Lower leg skin (tissue), 4 donors: ENCODE results near the gene ZCCHC14. TPM values are rescaled to one million over a fixed set of nuclear protein-coding genes. Genes with fewer than 3 reads are reported as not detected.

Experiments used
- DNase-seq, 2 donors: peaks; one replicate each; pipeline ENCODE4 v3.0.0-alpha.2; 2019; ENCODE audit warnings: low spot score in 2 of 2
- H3K4me3 ChIP-seq: fragments of 200-600 bp; sonication (generic); 2 replicates; pipeline ENCODE4 v1.5.1; 2017; ENCODE audit warnings: mild to moderate bottlenecking, low read depth; ENCODE audit not compliant: poor library complexity, severe bottlenecking
- POLR2A ChIP-seq, 2 donors: fragments of 450-650 bp; IDR thresholded peaks; one replicate each; pipeline ENCODE4 v1.6.1; 2016 to 2017; ENCODE audit warnings: antibody characterized with exemption in 2 of 2, mild to moderate bottlenecking in 1 of 2, moderate library complexity in 1 of 2
- WGBS, 2 donors: methylation state at CpG; one replicate each; pipeline ENCODE4 v1.1.5; 2018; 5-methylcytosine and 5-hydroxymethylcytosine counted together
- intact Hi-C: fragments of 100-400 bp; cut with DNase I; formaldehyde crosslinking; loops from one replicate; pipeline ENCODE4 v1.15.0; 2023; ENCODE audit warnings: low total_unique reads
- total RNA-seq, 4 donors: library from RNA; depleted of rRNA; stranded (reverse); fragments of >200 nt; gene quantifications; one replicate each; pipeline ENCODE4 v1.1.0, GENCODE V29; 2016
- TF ChIP-seq, protein P1 (sequence below), 3 donors: fragments of 450-650 bp; IDR thresholded peaks; one replicate each; pipeline ENCODE4 v1.5.1; 2016; ENCODE audit warnings: antibody characterized with exemption in 3 of 3, mild to moderate bottlenecking in 3 of 3, moderate library complexity in 2 of 3

Gene ZCCHC14
- 10 to 100 TPM; 13.7 to 25.4 (median 23.6) TPM for total RNA-seq

- peak; percentile 98 to 100 for DNase-seq
- peak within 1 kb of the TSS; percentile 17 for H3K4me3 ChIP-seq
- TF ChIP-seq, protein P1, sequence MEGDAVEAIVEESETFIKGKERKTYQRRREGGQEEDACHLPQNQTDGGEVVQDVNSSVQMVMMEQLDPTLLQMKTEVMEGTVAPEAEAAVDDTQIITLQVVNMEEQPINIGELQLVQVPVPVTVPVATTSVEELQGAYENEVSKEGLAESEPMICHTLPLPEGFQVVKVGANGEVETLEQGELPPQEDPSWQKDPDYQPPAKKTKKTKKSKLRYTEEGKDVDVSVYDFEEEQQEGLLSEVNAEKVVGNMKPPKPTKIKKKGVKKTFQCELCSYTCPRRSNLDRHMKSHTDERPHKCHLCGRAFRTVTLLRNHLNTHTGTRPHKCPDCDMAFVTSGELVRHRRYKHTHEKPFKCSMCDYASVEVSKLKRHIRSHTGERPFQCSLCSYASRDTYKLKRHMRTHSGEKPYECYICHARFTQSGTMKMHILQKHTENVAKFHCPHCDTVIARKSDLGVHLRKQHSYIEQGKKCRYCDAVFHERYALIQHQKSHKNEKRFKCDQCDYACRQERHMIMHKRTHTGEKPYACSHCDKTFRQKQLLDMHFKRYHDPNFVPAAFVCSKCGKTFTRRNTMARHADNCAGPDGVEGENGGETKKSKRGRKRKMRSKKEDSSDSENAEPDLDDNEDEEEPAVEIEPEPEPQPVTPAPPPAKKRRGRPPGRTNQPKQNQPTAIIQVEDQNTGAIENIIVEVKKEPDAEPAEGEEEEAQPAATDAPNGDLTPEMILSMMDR (IDR thresholded peaks at IDR 0.05) = no peak
- no peak for TF ChIP-seq POLR2A (IDR thresholded peaks at IDR 0.05)
- intact Hi-C loops = no loop called here
- whole genome bisulfite sequencing, 2 donors = 1 to 3% methylated on average over 40 to 44 of the region's 119 CpGs
These were observed at the start of gene ZCCHC14 for GRCh38 chr16:87492721-87493607. TSS of gene ZCCHC14 (minus strand) at chr16:87493024. CDS start at chr16:87492238, 786 bp downstream.

DNA sequence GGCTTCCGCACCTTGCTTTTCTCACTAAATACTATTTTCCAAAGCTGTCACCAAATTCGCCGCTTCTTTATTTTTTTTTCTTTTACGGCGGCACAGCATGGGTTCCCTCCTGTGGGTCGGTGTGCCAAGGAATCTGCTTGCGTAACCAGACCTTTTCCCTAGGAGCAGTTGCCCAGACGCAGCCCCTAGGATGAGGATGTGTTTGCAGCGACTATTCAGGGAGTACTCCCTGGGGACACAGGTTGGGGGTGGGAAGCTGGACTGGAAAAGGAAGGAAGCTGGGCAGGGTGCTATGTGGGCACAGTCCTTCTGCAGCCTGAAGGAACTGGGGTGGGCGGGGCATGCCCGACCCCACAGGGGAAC is 49.0 kb upstream of the ZCCHC14 start:
- intact Hi-C loops = no loop called here
- no peak overlapping the region for H3K4me3 ChIP-seq
- 46 to 74% methylated on average over 11 of the region's 11 CpGs for WGBS, 2 donors
- DNase-seq = no peak
- TF ChIP-seq, protein P1 (IDR thresholded peaks at IDR 0.05) = no peak
- no peak for TF ChIP-seq POLR2A (IDR thresholded peaks at IDR 0.05)

DNA sequence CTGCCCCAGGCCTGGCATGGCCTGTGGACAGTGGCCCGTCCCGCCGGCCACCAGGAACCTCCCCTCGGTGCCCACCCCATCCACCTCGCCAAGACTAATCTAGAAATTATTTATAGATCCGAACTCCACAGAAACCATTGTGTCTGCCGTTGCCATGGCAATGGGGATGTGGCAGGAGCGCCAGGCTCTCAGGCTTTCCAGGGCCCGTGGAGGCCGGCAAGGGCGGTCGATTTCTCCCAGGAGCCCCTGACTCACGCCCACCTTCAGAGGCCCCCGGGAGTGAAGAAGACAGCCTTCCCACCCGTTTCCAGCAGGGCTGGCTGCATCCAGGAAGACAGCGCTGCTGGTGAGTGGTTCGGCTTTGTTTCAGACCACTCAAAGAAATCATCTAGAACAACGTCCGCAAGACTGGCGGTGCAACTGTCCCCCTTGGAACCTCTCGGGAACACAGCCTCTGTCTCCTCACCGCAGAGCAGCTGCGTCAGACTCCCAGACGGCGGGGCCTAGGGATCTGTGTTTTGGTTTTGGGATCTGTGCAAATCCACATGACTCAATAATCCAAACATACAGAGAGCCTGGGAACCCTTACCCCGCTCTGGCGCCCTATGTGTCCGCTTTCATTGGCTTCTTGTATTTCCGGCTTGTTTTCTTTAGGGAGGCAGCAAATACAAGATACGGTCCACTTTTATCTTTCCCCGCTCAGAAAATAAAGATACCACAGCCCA is 48.5 kb upstream of the ZCCHC14 start:
- intact Hi-C loops = no loop called here
- H3K4me3 ChIP-seq = no peak overlapping the region
- 56 to 61% methylated on average over 19 to 31 of the region's 31 CpGs for WGBS, 2 donors
- no peak for DNase-seq
- TF ChIP-seq POLR2A (IDR thresholded peaks at IDR 0.05) = no peak
- TF ChIP-seq, protein P1 (IDR thresholded peaks at IDR 0.05) = no peak

GRCh38 chr16:87540897-87541146 is 48.0 kb upstream of the ZCCHC14 start:
- intact Hi-C loops = no loop called here
- no peak for TF ChIP-seq POLR2A (IDR thresholded peaks at IDR 0.05)
- TF ChIP-seq, protein P1 (IDR thresholded peaks at IDR 0.05) = no peak
- 45 to 77% methylated on average over 6 of the region's 6 CpGs for WGBS, 2 donors
- no peak for DNase-seq
- H3K4me3 ChIP-seq = no peak overlapping the region

DNA sequence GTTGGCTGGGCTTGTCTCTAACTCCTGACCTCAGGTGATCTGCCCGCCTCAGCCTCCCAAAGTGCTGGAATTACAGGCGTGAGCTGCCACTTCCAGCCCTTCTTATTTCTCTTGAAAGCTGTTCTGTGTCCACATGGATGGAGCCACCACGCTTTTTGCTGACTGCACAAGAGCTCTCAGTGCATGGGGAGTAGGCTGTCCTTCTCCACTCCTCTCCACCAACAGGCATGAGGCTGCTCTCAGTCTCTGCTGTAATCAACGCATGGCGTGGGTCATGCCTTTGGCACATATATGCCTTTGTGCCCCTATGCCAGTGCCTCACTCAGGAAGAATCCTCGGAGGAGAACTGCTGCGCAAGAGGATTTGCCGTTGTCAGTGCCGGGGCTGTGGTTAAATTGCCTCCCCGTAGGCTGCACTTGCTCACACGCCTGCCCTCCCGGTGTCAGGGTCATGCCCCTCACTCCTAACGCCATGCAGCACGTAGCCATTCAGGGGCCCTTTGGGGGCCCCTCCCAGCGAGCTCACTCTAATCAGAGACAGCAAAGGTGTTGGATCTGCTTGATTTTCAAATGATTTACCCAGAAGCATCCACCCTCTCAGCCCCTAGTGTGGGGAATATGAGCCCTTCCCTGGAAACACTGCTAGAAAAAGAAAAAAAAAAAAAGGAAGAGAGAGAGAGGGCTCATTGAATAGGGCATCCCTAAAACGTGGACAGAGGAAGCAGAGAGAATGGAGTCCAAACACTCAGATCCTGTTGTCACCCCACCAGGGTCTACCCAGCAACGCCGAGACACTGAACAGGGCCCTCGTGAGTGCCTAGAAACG is 47.5 kb upstream of the ZCCHC14 start:
- H3K4me3 ChIP-seq = no peak overlapping the region
- intact Hi-C loops = no loop called here
- DNase-seq = no peak
- 40 to 49% methylated on average over 19 to 20 of the region's 20 CpGs for WGBS, 2 donors
- no peak for TF ChIP-seq POLR2A (IDR thresholded peaks at IDR 0.05)
- TF ChIP-seq, protein P1 (IDR thresholded peaks at IDR 0.05) = no peak
